A549 treated with Hydrocortisone at 1 μM for 4 hours (cell line): ENCODE measurements around the gene DENND4B. TPM values are rescaled to one million over a fixed set of nuclear protein-coding genes. Genes with fewer than 3 reads are reported as not detected.

Experiments
- total RNA-seq: library from RNA; stranded (reverse); fragments of 200-300 nt; extraction: Qiagen RNA extraction; gene quantifications from 5 replicates; pipeline ENCODE4 v1.2.3, GENCODE V29; 2022

The DENND4B gene, protein sequence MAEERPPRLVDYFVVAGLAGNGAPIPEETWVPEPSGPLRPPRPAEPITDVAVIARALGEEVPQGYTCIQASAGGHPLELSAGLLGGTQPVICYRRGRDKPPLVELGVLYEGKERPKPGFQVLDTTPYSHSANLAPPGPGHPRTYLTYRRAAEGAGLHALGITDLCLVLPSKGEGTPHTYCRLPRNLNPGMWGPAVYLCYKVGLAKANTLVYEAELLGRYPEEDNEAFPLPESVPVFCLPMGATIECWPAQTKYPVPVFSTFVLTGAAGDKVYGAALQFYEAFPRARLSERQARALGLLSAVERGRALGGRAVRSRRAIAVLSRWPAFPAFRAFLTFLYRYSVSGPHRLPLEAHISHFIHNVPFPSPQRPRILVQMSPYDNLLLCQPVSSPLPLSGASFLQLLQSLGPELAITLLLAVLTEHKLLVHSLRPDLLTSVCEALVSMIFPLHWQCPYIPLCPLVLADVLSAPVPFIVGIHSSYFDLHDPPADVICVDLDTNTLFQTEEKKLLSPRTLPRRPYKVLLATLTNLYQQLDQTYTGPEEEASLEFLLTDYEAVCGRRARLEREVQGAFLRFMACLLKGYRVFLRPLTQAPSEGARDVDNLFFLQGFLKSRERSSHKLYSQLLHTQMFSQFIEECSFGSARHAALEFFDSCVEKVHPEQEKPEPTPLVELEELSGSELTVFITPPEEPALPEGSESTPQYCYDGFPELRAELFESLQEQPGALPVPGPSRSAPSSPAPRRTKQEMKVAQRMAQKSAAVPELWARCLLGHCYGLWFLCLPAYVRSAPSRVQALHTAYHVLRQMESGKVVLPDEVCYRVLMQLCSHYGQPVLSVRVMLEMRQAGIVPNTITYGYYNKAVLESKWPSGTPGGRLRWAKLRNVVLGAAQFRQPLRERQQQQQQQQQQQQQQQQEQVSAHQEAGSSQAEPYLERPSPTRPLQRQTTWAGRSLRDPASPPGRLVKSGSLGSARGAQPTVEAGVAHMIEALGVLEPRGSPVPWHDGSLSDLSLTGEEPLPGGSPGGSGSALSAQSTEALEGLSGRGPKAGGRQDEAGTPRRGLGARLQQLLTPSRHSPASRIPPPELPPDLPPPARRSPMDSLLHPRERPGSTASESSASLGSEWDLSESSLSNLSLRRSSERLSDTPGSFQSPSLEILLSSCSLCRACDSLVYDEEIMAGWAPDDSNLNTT (N-terminal part only)
- 28.7 to 34.7 TPM (median 32.6 TPM) in 5 replicates for total RNA-seq

DNA sequence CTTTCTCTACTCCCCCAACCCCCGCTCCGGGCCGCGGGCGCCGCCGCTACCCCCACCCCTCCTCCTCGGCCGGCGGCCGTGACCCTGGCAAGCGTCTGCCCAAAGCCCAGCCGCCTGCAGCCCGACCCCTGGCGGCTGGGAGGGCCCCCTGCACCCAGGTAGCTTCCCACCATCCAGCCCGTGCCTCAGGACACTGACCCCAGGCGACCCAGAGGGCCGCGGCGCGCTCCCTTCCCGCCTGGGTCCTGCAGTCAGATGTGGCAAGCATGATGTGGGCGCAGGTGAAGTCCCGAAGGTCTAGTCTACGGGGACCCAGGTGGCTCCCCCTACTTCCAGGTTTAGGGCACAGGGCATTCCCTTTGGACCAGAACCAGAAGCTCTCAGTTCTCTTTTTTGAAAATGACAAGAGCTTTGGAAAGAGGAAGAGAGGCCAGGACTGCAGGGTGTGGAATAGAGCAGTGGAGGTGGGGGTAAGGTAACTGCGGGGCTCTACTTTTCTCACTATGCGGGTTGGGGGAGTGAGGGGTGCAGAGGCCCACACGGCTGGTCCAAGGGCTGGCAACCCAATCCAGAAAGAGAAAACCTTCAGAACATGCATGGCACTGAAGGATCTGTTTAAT is at the start of gene DENND4B:
TSS of gene DENND4B (minus strand) at position 97 of the 620 bp plus-strand sequence. CDS start 2,344 bp downstream, outside the sequence.

DNA sequence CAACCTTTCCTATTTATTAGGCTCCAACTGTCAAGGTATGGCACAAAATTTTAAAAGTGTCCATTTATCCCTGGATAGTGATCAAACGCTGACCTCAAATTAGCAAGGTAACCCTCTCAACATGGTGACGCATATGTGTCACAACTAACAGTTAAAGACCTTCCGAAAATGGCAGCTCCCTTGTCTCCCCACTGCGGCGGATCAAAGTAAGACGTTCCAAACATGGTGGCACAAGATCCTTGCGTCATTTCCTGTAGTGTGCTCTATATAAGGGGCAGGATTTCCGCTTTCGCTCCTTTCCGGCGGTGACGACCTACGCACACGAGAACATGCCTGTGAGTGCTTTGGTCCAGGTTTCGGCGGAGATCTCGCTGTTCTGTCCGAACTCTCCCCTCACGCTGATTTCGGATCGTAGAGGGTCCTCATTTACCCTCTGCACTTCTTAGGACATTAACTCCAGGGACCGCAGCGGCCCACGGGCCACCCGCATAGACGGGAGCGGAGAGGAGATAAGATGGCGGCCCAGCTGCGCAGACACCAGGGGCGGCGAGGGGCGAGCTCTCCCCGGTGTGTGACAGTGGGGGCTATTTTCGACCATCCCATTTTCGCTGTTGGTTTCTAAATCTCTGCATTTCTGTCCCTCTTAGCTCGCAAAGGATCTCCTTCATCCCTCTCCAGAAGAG is 44.1 kb upstream of the DENND4B start, which contains the start of gene RPS27:
TSS of gene RPS27 (plus strand) at position 295 of the 683 bp plus-strand sequence. CDS start at position 330, 35 bp downstream.

DNA sequence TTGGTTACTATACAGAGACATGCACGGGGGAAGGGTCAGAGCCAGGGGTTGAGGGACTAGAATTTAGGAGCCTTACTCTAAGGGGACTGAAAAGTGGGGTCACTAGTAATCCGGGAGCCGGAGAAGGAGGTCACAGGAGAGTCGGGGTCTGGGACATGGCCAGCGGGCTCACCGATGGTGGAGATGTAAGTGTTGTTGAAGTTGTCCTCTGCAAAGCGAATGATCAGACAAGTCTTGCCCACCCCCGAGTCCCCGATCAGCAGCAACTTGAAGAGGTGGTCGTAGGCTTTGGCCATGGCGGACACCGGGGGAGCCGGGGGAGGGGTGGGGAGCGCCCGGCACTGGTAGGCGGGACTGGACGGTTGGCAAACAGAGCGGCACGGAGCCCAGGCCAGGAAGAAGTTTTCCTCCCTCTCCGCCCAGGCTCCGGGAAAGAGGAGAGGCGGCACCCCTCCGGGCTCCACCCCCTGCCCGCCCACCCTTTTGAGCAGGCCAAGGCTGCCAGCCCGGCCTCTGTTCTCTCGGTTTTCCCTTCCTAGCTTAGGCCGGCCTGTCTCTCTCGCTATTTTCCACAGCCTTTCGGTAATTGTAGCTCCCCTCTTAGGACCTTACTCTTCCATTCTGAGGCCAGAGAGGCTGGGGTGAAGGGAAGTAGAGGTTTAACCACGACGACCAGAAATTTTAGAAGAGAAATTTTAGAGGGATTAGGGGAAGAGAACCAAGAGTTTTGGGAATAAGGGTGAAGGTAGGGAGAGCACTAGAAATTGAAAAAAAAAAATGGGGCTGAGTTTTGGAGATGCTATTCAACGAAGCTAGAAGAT is 39.6 kb upstream of the DENND4B start, which contains the start of gene RAB13:
TSS of gene RAB13 (minus strand) at position 399 of the 821 bp plus-strand sequence. CDS start at position 296, 103 bp downstream.

DNA sequence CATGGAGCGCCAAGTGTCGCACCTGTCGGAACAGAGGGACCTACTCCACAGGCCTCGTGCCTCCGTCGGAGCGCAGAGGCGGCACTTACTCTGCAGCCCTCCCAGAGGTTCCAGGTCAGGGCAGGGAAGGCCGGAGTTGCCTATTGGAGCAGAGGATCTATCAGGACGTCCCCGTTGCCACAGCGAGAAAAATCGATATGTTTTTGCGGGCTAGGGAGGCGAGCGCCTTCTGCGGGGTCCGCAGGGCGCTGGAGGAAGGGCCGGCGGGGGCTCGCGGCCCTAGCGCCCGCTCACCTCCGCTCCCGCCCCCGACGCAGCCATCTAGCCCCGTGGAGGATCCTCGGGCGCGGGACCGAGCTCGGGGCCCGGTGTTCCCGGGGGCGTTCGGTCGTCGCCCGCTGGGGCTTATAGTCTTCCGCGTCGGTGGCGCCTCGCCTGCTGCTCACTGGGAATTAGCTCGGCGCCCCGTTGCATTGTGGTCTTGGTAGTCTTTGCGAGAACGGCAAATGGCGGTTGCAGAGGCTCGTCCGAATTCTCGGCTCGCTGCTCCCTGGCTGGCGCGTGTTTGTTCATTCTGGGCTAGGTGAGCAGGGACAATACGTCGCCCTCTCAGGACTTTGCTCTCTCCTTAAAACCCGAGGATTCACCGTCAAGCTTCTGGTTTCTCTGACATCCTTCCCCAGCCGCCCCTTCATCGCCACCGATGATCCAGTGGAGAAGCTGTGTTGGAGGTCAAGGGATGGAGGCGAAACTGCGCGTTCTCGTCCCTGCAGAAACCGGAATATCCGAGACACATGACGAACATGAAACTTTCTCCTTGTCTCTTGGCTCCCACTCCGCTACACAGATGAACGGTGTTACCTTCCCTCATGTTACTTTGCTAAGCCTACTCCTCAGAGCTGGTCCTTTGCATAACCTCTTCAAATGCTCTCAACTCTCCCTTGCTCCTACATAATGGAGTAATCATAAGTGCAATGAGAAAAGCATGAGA is 31.0 kb upstream of the DENND4B start, which contains the start of gene JTB:
TSS of gene JTB (minus strand) at position 425 of the 991 bp plus-strand sequence. CDS start at position 3, 422 bp downstream.

DNA sequence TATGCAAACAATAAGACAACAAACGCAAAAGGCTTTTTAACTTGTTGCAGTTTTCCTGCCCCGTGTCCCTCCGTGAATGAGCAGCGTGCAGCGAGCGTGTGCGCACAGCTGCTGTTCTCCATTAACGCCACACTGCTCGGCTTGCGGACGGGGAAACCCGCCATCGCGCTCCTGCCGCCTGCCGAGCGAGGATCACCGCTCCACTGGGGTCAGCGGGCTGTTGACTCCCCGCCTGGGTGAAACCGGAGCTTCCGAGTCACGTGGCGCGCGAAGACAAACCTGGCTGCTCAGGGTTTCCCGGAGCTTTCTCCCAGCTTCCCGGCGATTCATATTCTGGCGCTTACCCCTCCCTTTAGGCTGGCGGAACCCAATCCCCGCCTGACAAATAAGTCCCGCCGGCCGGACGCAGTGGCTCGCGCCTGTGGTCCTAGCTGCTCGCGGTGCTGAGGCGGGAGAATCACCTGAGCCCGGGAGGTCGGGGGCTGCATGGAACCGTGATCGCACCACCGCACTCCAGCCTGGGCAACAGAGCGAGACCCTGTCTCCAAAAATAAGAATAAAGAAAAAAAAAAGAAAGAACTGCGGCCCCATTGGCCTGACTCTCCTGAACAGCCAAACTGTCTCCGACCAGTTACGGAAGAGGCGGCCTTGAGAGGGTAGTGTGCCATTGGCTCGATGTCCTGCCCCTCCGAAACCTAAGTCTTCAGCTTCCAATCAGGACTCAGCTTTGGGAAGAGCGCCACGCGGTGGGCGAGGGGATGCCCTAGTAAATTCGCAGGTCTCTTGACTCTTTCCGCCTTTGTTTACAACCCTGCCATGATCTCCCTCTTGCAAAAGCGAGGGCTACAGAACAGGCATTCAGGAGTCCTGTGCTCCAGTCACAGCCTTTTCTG is 20.8 kb upstream of the DENND4B start, which contains the start of gene CREB3L4:
TSS of gene CREB3L4 (plus strand) at position 796 of the 893 bp plus-strand sequence. CDS start 624 bp downstream, outside the sequence.

DNA sequence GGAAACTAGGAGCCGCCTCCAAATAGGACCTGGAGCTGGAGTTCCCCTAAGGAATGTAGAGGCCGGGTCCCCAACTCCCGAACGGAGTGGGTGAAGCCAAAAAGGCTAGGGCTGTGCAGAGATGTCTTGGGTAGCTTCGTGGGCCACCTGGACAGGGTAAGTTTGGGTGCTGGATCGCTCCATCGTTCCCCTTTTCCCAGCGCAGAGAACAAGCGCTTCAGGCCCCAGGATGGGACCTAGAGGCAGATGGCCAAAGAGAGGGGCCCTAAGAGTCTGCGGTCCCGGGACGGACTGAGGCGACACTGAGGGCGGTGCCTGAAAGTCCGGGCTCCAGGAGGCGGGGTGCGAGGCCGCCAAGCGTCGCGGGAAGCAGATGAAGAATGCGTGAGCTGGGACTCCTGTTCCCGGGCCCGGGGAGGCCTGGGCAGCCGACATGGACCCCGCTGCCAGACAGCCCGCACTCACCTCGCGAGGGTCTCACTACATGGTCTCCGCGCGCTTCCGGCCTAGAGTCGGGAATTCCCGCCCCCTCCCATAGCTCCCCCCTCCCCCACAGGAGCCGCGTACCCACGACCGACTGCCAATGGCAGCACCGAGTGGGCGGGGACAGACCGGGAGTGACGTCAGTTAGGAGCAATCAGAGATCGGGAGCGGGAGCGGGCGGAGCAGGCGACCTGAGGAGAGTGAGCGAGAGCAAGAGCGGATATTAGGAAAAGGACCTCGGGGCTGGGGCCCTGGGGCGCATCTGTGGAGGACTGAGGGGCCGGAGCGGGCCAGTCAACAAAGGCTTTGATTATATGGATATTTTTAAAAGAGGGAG is 16.7 kb upstream of the DENND4B start, which contains the start of gene SLC39A1:
TSS of gene SLC39A1 (minus strand) at position 508 of the 820 bp plus-strand sequence. CDS start 822 bp downstream, outside the sequence.

DNA sequence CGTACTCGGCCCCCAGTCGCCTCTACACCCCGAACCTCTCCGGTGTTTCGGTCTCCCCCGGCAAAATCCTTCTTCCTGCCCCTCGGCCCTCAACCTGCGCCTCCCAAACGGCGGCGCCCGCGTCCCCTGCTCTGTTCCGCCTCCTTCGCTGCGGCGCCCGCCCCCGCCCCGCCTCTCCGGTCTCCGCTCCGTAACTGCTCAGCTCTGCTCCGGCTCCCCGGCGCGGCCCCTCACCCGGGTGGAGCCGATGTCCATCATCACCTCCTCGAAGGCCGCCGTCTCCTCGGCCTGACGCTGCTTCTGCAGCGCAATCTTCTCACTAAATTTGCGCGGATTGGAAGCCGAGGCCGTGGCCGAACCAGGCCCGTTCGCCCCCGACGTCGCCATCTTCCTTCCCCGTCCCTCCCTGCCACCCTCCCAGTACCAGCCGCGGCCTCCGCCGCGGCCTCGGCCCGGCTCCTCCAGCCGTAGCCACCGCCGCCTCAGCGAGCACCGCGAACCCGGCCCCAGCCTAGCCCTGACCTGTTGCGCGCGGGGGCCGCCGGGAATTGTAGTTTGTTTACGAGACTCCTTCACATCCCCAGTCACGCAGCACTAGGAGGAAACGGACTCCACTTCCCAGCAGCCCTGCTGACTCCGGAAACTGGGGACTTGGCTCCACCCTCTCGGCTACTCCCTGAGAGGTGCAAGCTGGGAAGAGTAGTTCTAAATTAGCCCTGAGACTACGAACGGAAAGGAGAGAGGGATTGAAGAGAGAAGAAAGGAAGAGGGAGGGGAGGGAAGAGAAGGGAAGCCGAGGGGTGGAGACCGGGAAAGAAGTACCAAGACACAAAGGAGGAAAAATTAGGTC is 11.8 kb upstream of the DENND4B start, which contains the start of gene CRTC2:
TSS of gene CRTC2 (minus strand) at position 502 of the 850 bp plus-strand sequence. CDS start at position 387, 115 bp downstream.

DNA sequence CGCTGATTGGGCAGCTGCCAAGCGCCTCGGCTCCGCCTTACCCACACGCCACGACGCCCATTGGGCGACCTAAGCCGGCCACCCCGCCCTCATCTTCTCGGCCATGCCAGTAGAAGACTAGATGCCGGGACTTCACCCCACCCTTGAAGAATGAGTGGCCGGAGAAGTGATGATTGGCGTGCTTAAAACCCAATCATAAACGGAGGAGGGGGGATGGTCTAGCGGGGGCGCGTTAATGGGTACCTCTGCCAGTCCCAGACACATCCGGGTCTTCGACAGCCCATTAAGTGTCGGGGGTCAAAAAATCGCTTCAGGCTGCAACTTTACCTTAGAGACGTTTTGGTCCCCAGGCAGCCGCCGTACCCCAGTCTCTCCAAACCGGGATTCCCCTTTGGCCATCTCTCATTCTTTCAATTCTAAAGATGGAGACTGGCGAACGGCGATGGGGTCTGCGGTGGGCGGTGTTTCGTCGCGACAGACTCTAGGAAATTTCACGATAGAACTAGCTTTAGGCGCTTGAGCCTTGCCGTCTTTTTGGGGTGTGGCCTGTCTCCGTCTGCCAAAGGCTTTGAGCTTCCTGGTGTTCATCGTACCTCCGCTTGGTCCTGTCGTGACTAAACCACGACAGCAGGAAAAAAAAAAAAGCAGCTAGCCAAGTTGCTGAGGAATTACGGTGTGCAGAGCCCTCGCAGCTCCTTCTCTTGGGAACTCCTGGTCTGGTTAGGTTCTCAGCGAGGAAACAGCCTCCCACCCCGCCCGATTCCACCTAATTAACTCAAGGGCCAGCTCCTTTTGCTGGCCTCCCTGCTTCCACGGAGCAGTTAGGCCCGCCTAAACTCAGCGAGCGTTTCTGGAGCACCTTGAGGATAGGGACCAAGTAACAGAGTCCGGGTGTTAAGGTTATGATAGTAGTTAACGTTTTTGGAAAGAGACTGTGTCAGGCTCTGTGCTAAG is 23.3 kb downstream of the DENND4B start, which contains the start of gene GATAD2B:
TSS of gene GATAD2B (minus strand) at position 1 of the 954 bp plus-strand sequence. CDS start 94,625 bp downstream, outside the sequence.

Other genes with a start within 250 kb of the DENND4B start
- 18.7 to 21.0 TPM (median 20.5 TPM) in 5 replicates for gene INTS3, start 218.7 kb downstream of the DENND4B start, total RNA-seq
- gene SLC27A3, start 171.3 kb downstream of the DENND4B start, total RNA-seq = 0.84 to 1.8 TPM (median 1.0 TPM) in 5 replicates
- gene GATAD2B, start 23.7 kb downstream of the DENND4B start, total RNA-seq = 7.9 to 11.3 TPM (median 9.1 TPM) in 5 replicates
- 35.0 to 40.6 TPM (median 35.8 TPM) in 5 replicates for gene CRTC2, start 11.9 kb upstream of the DENND4B start, total RNA-seq
- gene SLC39A1, start 16.8 kb upstream of the DENND4B start, total RNA-seq = 160 to 170 TPM (median 162 TPM) in 5 replicates
- gene CREB3L4, start 21.2 kb upstream of the DENND4B start, total RNA-seq = 7.8 to 10.5 TPM (median 9.3 TPM) in 5 replicates
- 105 to 161 TPM (median 144 TPM) in 5 replicates for gene JTB, start 31.0 kb upstream of the DENND4B start, total RNA-seq
- gene RAB13, start 39.6 kb upstream of the DENND4B start, total RNA-seq = 126 to 154 TPM (median 129 TPM) in 5 replicates
- gene RPS27, start 44.0 kb upstream of the DENND4B start, total RNA-seq = 4,245 to 5,781 TPM (median 4,379 TPM) in 5 replicates
- gene NUP210L, start 208.4 kb upstream of the DENND4B start, total RNA-seq = not detected in 5 replicates
- gene TPM3, start 245.4 kb upstream of the DENND4B start, total RNA-seq = 457 to 643 TPM (median 490 TPM) in 5 replicates